Activated CD4-positive, alpha-beta T cell treated with anti-CD3 and anti-CD28 coated beads for 48 hours (primary cell): Measurements from ENCODE around the gene ANO9.
"Not testable (repeated sequence)": the region's sequence is repeated elsewhere in the genome, so short reads cannot be mapped to it uniquely, and the experiment has no call there.

Source experiments
- DNase-seq: peaks from one replicate; pipeline ENCODE4 v3.0.0-alpha.2; 2020

ANO9 gene

DNA sequence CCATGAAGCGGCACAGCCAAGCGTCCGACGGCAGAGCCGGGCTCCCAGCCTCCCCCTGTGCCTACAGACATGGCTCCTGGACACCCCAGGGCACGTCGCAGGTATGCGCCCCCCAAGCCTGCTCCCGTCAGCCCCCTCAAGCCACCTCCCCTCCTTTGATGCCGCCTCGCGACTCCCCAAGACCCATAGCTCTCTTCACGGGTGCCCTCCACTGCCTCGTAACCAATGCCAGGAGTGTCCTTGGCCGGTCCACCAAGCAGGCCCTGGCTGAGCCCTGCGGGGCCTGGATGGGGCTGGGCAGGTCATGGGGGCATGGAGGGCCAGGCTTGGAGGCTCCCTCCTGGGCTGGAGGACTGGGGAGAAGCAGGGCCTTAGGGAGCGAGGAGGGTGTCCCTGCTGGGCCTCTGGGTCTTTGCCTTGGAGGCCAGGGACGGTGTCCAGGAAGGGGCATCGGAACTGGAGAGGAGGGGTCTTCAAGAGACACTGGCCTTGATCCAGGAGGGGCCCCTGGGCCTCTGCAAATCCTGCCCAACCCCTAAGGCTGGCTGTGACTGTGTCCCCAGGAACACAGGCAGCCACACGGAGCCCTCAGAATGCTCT lies 9.2 kb downstream of the ANO9 start:
- no peak for DNase-seq

DNA sequence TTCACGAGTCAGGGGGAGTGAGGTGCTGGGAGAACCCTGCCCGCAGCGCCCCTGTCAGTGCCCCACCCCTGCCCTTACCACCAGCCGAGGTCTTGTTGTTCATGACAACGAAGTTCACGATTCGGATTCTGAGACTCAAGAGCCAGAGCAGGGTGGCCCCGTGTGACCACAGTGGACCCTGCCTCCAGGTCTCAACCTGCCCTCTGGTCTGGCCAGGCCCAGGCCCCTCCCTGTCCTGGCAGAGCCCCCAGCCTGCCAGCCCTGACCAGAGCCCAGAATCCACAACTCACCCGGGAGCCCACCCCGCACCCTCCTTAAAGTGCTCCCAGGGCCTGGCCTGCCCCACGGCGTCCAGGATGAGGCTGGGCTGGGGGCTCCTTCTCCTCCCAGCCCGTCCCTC lies 9.9 kb downstream of the ANO9 start:
- no peak for DNase-seq

DNA sequence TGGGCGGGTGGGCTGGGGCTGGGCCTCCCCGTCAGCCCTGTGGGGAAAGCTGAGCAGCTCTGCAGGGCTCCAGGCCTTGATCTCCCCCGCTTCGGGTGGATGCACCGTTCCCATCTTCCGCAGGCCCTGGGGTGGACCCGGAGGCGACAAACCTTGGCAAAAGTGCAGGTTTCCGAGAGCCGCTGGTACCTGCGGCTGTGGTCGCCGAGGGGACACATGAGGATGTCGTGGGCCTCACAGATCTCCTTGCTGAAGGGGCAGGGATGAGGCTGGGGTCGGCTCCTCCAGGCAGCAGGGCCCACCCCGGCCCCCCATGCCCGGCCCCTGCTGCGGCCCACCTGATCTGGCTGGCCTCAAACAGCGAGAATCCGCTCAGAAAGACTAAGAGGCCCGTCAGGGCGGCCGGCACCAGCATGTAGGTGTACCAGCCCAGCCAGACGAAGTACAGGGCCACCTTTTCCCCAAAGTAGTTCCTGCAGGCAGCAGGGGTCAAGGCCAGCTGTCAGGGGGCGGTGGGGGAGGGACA lies 11.8 kb downstream of the ANO9 start:
- DNase-seq = no peak

DNA sequence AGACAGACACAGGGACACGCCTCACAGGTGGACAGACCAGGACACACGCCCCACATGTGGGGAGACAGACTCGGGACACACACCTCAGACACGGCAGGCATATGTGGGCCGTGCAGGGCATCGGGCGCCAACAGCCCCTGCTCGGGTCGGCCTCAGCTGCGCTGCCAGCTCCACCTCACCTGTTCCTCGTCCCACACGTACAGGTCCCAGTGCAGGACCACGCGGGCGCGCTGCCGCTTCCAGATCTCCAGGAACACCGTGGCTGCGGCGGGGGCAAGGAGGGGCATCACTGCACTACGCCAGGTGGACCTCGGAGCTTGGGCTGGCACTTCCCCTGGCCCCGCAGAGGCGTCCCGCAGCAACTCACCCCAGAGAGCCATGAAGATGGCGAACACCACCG lies 12.4 kb downstream of the ANO9 start:
- no peak for DNase-seq

DNA sequence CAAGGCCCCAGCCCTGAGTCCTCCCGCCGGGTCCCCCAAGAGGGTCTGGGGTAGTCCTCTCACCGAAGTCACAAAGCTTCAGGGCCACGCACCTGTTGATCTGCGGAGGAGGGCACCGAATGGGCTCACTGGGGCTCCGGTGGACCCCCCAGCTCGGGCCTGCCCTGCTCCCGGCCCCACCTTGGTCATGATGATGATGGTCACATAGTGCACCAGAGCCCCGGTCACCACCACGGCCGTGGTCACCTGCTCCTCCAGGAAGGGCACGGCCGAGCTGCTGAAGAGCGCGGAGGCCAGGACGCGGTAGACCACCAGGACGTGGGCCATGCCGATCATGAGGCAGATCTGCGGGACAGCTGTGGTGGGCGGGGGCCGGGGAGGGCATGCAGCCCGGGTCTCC lies 13.5 kb downstream of the ANO9 start:
- no peak for DNase-seq

DNA sequence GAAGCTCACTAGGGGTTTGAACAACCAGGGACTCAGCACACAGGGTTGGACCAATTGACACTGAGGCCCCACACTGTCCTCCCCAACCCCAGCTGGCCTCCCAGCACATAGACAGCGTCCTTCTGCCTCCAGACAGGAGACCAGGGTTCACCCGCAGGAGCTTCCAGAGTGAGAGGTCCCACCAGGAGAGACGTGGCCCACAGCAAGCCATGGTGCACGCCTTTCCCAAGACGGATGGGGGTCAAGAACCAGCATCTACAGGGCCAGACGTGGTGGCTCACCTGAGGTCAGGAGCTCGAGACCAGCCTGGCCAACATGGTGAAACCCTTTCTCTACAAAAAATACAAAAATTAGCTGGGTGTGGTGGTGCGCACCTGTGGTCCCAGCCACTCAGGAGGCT lies 15.0 kb downstream of the ANO9 start:
- DNase-seq = no peak

DNA sequence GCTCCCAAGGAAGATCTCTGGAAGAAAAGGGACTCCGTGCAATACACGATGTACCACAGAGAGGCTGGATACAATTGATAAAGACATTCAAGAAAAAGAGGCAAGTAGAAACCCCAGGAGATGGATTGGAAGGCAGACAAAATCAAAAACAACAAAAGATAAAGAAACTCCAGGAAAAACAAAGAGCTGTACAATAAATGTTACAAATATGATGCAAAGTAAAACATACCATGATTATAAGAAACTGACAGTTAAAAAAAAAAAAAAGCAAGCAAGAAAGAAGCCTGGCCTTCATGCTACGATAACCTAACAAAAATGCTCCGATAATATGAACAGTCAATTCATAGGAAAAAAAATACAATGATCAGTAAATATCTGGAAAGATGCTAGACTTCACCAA lies 16.5 kb downstream of the ANO9 start:
- no peak for DNase-seq

DNA sequence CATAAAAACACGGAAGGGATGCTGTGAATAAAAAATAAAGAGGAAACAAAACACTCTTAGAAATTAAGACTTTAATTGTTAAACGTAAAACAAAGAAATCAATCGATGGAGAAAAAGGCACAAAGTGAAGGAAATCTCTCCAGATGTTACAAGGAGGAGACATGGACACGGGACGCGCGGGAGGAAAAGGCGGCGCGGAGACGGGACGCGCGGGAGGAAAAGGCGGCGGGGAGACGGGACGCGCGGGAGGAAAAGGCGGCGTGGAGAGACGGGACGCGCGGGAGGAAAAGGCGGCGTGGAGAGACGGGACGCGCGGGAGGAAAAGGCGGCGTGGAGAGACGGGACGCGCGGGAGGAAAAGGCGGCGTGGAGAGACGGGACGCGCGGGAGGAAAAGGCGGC lies 17.0 kb downstream of the ANO9 start:
- not testable (repeated sequence) for DNase-seq

DNA sequence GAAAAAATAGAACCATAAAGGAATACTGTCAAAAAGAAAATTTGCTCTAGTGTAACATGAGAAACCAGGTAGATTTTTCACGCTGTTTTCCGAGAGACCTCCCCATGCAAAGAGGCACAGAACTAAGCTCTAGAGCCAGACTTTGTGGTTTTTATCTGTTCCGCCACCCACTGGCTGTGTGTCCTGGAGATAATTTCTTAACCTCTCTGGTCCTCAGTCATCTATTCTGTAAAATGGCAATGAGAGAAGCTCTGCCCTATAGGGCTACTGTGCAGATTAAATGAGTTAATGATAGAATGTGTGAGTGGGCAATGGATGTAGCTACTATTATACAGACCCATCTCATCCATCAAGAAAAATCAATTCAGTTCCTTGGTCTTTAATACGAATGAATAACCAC lies 17.6 kb downstream of the ANO9 start:
- DNase-seq = no peak

DNA sequence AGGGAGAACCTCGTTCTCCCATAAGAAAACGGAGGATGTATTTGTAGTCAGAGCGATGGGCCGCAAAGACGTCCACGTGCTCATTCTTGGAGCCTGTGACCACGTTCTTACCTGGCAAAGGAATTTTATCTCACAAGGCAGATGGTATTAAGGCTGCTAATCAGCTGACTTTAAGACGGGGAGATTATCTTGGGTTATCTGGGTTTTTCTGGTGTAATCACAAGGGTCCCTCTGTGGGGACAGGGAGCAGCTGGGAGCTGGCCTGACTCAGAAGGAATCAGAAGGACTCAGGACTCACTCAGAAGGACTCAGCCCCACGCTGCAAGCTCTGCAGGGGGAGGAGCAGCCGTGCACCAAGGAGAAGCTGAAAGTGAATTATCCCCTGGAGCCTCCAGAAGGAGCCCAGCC lies 19.6 kb downstream of the ANO9 start:
- DNase-seq = no peak

DNA sequence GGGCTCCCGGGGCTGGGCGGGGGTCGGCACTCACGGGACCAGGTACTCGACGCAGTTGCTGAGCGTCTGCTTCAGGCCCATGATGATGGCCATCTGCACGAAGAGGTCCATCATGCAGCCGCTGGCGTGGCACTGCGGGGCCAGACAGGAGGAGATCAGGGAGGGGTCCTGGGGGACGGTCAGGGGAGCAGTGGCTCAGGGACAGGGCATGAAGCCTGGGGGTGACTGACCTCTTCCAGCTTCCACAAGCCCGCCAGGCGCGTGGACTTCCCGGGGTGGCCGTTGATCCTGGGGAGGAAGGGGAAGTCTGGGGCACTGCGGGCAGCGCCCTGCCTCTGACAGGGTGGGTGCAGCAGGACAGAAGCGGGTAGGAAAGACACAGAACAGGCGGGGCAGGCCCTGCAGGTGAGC lies 20.9 kb downstream of the ANO9 start:
- no peak for DNase-seq

DNA sequence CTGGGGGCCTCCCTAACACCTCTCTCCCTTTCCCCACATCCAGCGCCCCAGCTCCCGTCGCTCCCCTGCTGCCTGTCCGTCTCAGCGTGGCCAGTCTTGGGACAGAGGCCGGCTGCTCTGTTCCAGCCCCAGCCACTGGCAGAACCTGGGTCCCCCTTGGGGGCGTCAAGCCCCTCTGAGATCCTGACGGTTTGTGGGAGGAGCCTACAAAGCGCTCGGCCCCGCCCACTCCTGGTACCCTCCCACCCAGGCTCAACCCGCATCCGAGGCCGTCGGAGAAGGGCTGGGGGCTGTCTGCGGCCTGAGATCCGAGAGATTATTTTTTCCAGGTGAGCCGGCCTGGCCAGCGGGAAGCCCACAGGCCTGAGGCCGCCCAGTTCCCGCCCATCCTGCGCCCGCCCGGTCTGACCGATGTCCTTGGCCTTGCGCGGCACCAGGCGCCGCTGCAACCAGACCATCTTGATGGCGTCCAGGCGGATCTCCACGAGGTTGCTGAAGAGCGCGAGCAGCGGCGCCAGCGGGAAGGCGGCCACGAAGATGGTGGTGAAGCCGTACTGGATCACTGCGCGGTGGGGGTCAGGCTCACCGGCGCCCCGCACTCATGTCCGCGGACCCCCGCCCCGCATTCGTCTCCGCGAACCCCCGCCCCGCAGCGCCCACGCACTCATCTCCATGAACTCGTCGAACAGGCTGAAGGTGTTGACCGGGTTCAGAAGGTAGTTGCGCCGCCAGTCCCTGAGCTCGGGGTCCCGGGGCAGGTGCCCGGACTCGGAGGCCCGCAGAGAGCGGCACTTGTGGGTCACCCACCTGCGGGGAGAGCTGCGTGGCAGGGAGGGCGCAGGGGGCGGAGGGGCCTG lies 21.5 kb downstream of the ANO9 start:
- no peak for DNase-seq

DNA sequence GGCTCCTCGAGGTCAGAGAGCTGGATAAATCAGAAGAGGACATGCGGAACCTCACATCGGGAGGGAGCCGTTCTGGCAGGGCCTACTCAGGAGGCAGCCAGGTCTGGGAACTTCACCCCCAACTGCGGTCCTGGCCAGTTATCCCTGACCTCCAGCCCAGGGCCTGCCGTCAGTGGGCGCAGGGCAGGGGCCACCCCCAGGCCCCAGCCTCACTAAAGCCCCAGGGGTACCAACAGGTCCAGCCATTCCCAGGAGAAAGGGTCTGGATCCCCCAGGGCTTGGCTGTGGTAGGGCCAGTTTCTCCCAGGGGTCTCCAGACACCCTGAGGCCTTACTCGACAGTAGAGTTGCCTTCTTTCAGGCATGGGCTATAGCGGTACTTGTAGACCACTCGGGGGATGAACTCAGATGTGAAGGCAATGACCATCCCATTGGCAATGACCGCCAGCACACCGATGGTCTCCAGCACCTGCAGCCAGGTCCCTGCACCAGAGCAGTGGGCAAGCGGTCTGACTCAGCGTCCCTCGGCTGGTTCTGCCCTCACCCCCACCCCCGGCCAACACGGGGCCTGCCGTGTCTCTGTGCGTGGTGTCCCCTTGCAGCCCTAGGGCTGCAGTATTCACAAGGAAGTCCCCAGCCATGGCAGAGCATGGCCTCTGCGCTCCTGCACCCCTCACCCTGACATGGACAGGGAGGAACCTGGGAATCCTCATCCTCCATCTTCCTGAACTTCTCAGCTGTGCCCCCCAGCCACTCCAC lies 22.4 kb downstream of the ANO9 start:
- no peak for DNase-seq

DNA sequence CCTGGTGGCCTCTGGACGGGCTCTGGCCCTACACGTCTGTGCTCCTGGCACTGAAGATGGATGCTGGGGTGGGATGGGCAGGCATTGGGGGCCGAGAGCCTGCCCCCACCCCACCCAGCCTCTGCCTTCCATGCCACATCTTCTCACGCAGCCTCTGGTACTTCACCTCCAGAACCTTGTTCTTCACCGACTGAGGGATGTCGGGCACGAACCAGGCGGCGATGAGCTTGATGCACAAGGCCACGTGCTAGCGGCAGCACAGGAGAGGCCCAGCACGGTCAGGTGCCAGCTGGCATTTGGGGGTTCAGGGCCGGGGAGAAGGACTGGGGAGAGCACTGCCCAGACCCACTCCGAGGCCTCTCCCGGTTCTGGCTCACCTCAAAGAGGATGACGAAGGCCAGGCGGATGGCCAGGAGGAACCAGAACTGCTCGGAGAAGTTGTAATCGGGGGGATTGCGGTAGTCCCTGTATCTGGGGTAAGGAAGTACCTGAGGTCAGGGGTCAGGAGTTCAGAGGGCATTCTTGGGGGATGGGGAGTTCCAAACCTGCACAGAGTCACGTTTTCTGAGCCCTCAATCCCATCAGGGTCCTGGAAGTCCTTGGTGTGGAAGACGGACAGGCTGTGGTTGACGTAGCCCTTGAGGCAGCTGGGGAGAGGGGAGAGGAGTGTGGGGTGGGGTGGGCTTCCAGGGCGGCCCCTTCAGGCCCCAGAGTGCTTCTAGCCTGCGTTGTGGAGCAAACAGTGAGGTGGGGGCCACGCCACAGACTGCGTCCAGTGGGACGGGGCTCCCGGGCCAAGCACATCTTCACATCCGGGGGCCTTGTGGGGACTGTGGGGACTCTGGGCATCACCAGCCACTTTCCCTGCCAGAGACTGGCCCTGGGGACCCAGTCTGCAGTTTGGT lies 23.2 kb downstream of the ANO9 start:
- DNase-seq = no peak

DNA sequence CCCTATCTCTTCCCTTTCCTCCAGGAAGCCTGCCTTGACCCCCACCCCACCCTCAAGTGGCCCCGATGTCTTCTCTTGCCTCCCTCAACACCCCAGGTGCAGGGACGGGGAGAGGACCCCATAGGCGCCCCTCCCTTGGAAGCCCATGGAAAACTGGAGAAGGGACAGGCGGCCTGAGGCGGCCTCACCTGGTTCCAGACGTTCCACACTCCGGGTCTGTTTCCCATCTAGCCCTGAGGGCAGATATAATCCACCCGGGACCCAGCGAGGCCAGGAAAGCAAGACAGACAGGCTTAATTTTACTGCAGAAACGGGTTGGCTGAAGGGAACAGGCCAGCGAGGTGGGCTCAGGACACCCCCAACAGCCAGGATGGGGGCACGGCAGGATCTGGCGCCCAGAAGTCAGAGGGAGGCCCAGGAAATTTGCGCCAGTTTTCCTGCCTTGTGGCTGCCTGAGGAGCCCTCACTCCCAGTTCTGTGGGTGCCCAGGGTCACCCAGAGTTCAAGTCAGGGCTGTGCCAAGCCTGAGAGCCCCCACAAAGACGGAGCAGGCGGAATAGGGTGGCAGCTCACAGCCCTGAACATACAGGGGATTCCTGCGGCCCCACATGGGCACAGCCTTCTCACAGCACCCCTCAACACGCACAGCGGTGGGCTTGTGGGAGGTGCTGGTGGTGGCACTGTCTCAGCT lies 24.0 kb downstream of the ANO9 start:
- DNase-seq = no peak

DNA sequence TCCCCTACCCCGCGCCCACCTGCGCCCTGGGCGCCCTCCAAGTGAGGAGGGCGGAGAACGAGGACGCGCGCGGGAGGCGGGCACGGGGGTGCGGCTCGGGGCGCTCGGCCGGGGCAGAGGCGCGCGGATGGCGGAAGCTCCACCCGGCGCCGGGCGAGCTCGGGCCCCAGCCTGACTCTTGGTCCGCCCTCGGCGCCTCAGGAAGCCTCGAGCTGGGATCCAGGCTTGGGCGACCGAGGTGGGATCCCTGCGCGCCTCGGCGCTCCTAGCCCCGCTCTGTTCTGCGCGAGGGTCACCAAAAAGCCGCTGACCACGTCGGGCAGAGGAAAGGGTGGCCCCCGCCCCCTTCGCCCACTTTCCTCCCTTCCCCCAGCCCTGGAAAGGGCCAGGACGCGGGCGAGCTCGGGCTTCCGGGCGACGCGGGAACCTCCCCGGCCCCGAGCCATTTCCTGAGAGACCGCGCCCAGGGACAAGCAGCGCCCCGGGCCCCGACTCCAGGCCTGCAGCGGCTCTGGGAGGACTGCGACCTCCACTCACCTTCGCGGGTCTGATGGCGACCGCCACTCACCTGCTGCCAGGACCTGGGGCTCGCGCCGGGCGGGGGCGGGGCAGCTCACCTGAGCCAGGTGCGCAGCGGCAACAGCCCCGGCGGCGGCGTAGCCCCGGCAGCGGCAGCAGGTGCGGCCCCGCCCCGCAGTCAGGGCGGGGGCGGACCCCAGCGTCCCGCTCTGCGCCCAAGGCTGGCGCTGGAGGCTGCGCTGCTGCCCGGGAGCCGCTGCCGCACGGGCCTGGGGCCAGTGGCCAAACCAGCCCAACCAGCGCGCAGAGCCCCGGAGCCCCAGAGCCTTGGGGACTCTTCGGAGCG lies 24.8 kb downstream of the ANO9 start:
- DNase-seq = peak; percentile 52

DNA sequence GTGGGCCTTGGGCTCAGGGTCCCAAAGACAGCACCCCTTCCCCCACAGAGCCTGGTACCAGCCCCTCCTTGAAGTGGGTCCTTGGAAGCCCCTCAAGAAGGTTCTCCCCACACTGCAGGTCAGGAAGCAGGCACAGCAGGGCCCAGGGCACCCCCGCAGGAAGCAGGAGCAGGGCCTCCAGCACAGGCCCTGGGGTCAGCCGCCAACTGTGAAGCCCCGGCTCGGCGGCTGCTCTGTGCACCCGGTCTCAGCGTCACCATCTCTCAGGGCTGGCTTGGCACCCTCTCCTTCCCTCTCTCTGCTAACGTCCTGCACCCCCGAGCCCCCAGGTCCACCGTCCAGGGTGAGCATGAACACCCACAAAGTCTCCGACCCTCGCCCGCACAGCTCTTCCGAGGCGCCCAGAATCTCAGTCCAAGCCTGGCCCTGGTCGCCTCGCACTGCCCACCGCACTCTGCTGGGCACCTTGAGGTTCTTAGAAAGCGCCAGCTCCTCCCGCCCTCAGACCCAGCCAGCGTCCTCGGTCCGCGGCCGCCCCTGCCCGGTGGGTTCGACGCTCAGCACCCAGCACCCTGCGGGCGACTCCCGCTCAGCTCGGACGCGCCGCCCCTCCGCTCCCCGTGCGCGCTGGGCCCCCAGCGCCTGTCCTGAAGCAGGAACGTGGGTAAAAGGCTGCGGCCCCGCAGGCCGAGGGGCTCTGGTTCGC lies 25.6 kb downstream of the ANO9 start:
- no peak for DNase-seq

DNA sequence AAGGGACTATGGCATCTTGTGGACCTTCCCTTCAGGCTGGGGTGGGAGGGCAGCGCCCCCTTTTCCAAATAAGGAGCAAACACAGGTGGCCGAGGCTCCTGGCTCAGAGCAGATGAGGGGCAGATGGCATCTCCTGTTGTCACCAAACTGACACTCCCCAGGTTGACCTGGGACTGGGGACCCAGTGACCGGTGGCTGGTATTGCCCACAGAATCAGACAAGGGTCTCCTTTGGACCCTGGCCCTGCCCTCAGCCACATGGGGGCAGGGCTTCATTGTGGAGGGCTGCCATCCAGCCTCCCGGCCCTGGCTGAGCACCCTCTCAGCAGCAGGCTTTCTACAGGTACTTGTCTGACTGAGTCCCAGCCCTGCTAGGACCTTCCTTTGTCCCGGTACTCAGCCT lies 26.2 kb downstream of the ANO9 start:
- no peak for DNase-seq

DNA sequence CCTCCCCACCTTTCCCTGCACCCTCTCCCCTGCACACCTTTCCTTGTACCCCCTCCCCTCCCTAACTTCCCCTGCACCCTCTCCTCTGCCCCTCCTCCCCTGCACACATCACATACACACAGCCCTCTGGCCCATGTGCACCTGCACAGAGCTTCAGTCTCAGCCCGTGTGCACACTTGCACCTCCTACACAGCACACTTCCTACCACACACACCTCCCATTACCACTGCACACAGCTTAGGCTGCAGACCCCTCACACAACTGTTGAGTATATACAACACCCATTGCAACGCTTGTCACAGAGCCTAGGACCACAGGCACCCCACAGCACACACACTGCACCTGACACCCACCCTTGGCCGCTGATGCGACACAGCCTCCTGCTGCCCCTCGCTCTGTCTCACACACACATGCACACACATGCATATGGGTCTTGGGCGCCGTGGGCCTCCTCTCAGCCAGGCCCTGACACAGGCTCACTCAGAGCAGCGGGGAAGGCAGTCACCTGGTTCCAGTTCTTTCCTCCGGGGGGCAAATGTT lies 27.4 kb downstream of the ANO9 start:
- DNase-seq = no peak
